HG02884 (cell line): ENCODE measurements around the gene GGA2.

Experiments used
- ATAC-seq: cut with Tn5 transposase; IDR thresholded peaks from one replicate; pipeline ENCODE4 v1.9.1; 2021; ENCODE audit warnings: mild to moderate bottlenecking, moderate library complexity; ENCODE audit not compliant: unreplicated experiment

The GGA2 gene

GRCh38 chr16:23423496-23424049 is 86.7 kb downstream of the GGA2 start:
- ATAC-seq: no peak

- ATAC-seq: no peak
These were observed 90.3 kb downstream of the GGA2 start for GRCh38 chr16:23420011-23420410.

- no peak for ATAC-seq
These were observed 93.5 kb downstream of the GGA2 start for GRCh38 chr16:23416816-23417215.

GRCh38 chr16:23414731-23415130 is 95.6 kb downstream of the GGA2 start:
- ATAC-seq: no peak
